Tibial nerve (tissue), 3 donors: ENCODE results near the gene MKI67.

Experiments used
- CTCF ChIP-seq, 5 experiments: fragments of 200-600 bp in 3 of 5; fragments of 450-650 bp in 2 of 5; sonication (generic) in 3 of 5; IDR thresholded peaks; one replicate each; pipeline ENCODE4 v1.5.1; 2016 to 2019; ENCODE audit warnings: antibody characterized with exemption in 5 of 5, mild to moderate bottlenecking in 3 of 5, moderate library complexity in 2 of 5
- POLR2A ChIP-seq, 2 donors: fragments of 450-650 bp; IDR thresholded peaks; one replicate each; pipeline ENCODE4 v1.6.1; 2017; ENCODE audit warnings: antibody characterized with exemption in 2 of 2, mild to moderate bottlenecking in 2 of 2, moderate library complexity in 2 of 2

GRCh38 chr10:128062881-128063563 is 63.2 kb downstream of the MKI67 start:
- TF ChIP-seq CTCF (IDR thresholded peaks at IDR 0.05) (no peak), POLR2A (IDR thresholded peaks at IDR 0.05) (no peak)
